Keratinocyte (primary cell): ENCODE data around the gene PDZD2. TPM values are rescaled to one million over a fixed set of nuclear protein-coding genes. Genes with fewer than 3 reads are reported as not detected.

Source experiments
- DNase-seq: peaks from one replicate; pipeline ENCODE4 v3.0.0-alpha.2; 2011; ENCODE audit warnings: low read depth, missing footprints, low spot score
- FAIRE-seq: peaks from 2 replicates; lab custom pipeline; 2011; peaks lifted over from hg19 to GRCh38; lab: Jason Lieb, UNC
- H2AFZ ChIP-seq: 2 replicates; pipeline ENCODE4 v1.6.0; 2012; ENCODE audit warnings: low read length, control low read depth, inconsistent platforms; ENCODE audit not compliant: control insufficient read depth
- H3K27ac ChIP-seq: 2 replicates; pipeline ENCODE4 v1.5.1; 2011; ENCODE audit warnings: low read length; ENCODE audit not compliant: control insufficient read depth, insufficient read depth
- H3K27me3 ChIP-seq: 3 replicates; pipeline ENCODE4 v1.6.0; 2011; ENCODE audit warnings: low read length; ENCODE audit not compliant: control insufficient read depth, insufficient read depth; ENCODE audit errors: extremely low read depth
- H3K36me3 ChIP-seq, 2 experiments: 2 replicates in 1 of 2; 3 replicates in 1 of 2; pipeline ENCODE4 v1.5.1; 2011; ENCODE audit warnings: low read length in 2 of 2, mild to moderate bottlenecking in 1 of 2; ENCODE audit not compliant: control insufficient read depth in 2 of 2, insufficient read depth in 2 of 2; ENCODE audit errors: extremely low read depth in 1 of 2
- H3K4me1 ChIP-seq: 3 replicates; pipeline ENCODE4 v1.5.1; 2011; ENCODE audit warnings: low read length; ENCODE audit not compliant: control insufficient read depth, insufficient read depth; ENCODE audit errors: extremely low read depth
- H3K4me2 ChIP-seq: 3 replicates; pipeline ENCODE4 v1.6.0; 2011; ENCODE audit warnings: low read depth, low read length; ENCODE audit not compliant: control insufficient read depth, insufficient read depth; ENCODE audit errors: extremely low read depth
- H3K4me3 ChIP-seq, 3 experiments: fragments of 200-600 bp in 1 of 3; sonication (generic) in 1 of 3; 2 replicates in 2 of 3; 3 replicates in 1 of 3; pipeline ENCODE4 v1.5.1; 2011 to 2016; ENCODE audit warnings: low read length in 3 of 3, mild to moderate bottlenecking in 3 of 3, control low read depth in 2 of 3, inconsistent platforms in 1 of 3, low read depth in 1 of 3, mixed read lengths in 1 of 3, mixed run types in 1 of 3, moderate library complexity in 1 of 3; ENCODE audit not compliant: control insufficient read depth in 2 of 3, insufficient read depth in 2 of 3; ENCODE audit errors: extremely low read depth in 1 of 3
- H3K79me2 ChIP-seq: 2 replicates; pipeline ENCODE4 v1.6.0; 2012; ENCODE audit warnings: low read length; ENCODE audit not compliant: control insufficient read depth, insufficient read depth
- H3K9ac ChIP-seq: 3 replicates; pipeline ENCODE4 v1.6.0; 2011; ENCODE audit warnings: low read length; ENCODE audit not compliant: control insufficient read depth, insufficient read depth; ENCODE audit errors: extremely low read depth
- H3K9me1 ChIP-seq: 3 replicates; pipeline ENCODE4 v1.6.0; 2011; ENCODE audit warnings: low read length; ENCODE audit not compliant: control insufficient read depth, insufficient read depth; ENCODE audit errors: extremely low read depth
- H3K9me3 ChIP-seq: 2 replicates; pipeline ENCODE4 v1.5.1; 2012; ENCODE audit warnings: low read depth, low read length; ENCODE audit not compliant: control insufficient read depth
- H4K20me1 ChIP-seq: 3 replicates; pipeline ENCODE4 v1.6.0; 2011; ENCODE audit warnings: low read length; ENCODE audit not compliant: control insufficient read depth, insufficient read depth; ENCODE audit errors: extremely low read depth
- CTCF ChIP-seq, 3 experiments: IDR thresholded peaks in 1 of 3; conservative IDR thresholded peaks in 1 of 3; optimal IDR thresholded peaks in 1 of 3; 2 replicates in 2 of 3; 3 replicates in 1 of 3; pipeline versions ENCODE3 to v1.5.1; 2011; ENCODE audit warnings: low read length in 3 of 3, mild to moderate bottlenecking in 3 of 3, moderate library complexity in 2 of 3, control low read depth in 1 of 3, inconsistent platforms in 1 of 3; ENCODE audit not compliant: insufficient read depth in 2 of 3; ENCODE audit errors: extremely low read depth in 1 of 3
- EZH2 ChIP-seq: IDR thresholded peaks from one replicate; pipeline ENCODE4 v1.6.1; 2012; ENCODE audit warnings: inconsistent platforms, mild to moderate bottlenecking, low read length, moderate library complexity
- dilution Hi-C: fragments of 300-500 bp; cut with MboI; formaldehyde crosslinking; loops from one replicate; pipeline ENCODE4 v1.7.0; 2020; ENCODE audit warnings: low sequenced_read_pairs; ENCODE audit not compliant: extremely low pct_ligation_motif_present
- polyA plus RNA-seq, 5 experiments: library from polyadenylated mRNA; depleted of rRNA in 3 of 5; stranded (reverse) in 3 of 5; stranded (forward) in 1 of 5; unstranded in 1 of 5; fragments of >200 nt; gene quantifications; 1 replicate in 1 of 5; 2 replicates in 3 of 5; 3 replicates in 1 of 5; pipeline versions ENCODE4 v1.2.1 to v1.2.3, GENCODE V29; 2011 to 2012; ENCODE audit warnings: missing spikeins in 2 of 5, low read depth in 1 of 5, low replicate concordance in 1 of 5

The PDZD2 gene
- polyA plus RNA-seq, 1 donor (not counting 4 experiments of a cell fraction or from before 2014, with no cell fraction given), result 7.3 TPM

GRCh38 chr5:31990081-31990650 lies 351.2 kb downstream of the PDZD2 start:
- no peaks in the 10 kb centered on the region for H3K79me2 ChIP-seq
- H3K36me3 ChIP-seq, result no peaks in the 10 kb centered on the region
- peak overlapping the region; percentile 24 for H3K27ac ChIP-seq
- H3K27me3 ChIP-seq, result no peaks in the 10 kb centered on the region
- TF ChIP-seq EZH2 (no peak), CTCF (optimal IDR thresholded peaks at IDR 0.05 in 1 of 3, IDR thresholded peaks at IDR 0.05 in 1 of 3, conservative IDR thresholded peaks at IDR 0.05 in 1 of 3; ENCODE audit: extremely low read depth in 1 of 3, insufficient read depth in 2 of 3, low read length in 3 of 3) (no peak)
- FAIRE-seq (peak; percentile 43), DNase-seq (no peak)
- H3K9me3 ChIP-seq, result no peaks in the 10 kb centered on the region
- no peak overlapping the region for H3K9ac ChIP-seq
- H3K4me2 ChIP-seq, result peak overlapping the region; percentile 7
- peaks cover 42% of the 10 kb centered on the region for H3K4me1 ChIP-seq
- no peaks in the 10 kb centered on the region for H4K20me1 ChIP-seq
- H2AFZ ChIP-seq, result no peak overlapping the region
- dilution Hi-C loops, result no loop called here
- H3K9me1 ChIP-seq, result no peaks in the 10 kb centered on the region
- H3K4me3 ChIP-seq, result no peak overlapping the region

GRCh38 chr5:31990701-31991110 lies 351.8 kb downstream of the PDZD2 start:
- no peaks in the 10 kb centered on the region for H3K9me3 ChIP-seq
- no peaks in the 10 kb centered on the region for H4K20me1 ChIP-seq
- H2AFZ ChIP-seq, result no peak overlapping the region
- H3K4me3 ChIP-seq, result no peak overlapping the region
- peak overlapping the region; percentile 7 for H3K4me2 ChIP-seq
- H3K36me3 ChIP-seq, result no peaks in the 10 kb centered on the region
- DNase-seq (no peak), FAIRE-seq (peak; percentile 86)
- dilution Hi-C loops, result no loop called here
- no peaks in the 10 kb centered on the region for H3K27me3 ChIP-seq
- peak overlapping the region; percentile 15 for H3K27ac ChIP-seq
- no peaks in the 10 kb centered on the region for H3K9me1 ChIP-seq
- H3K79me2 ChIP-seq, result no peaks in the 10 kb centered on the region
- H3K9ac ChIP-seq, result no peak overlapping the region
- H3K4me1 ChIP-seq, result peaks cover 42% of the 10 kb centered on the region
- TF ChIP-seq EZH2 (no peak), CTCF (optimal IDR thresholded peaks at IDR 0.05 in 1 of 3, IDR thresholded peaks at IDR 0.05 in 1 of 3, conservative IDR thresholded peaks at IDR 0.05 in 1 of 3; ENCODE audit: extremely low read depth in 1 of 3, insufficient read depth in 2 of 3, low read length in 3 of 3) (no peak)
